CD4-positive, alpha-beta T cell treated with Interleukin-15 for 4 hours (primary cell): Measurements from ENCODE around the gene TCF4.

Source experiments
- DNase-seq: peaks from one replicate; pipeline ENCODE4 v3.0.0-alpha.2; 2020; ENCODE audit warnings: low spot score

TCF4 gene

DNA sequence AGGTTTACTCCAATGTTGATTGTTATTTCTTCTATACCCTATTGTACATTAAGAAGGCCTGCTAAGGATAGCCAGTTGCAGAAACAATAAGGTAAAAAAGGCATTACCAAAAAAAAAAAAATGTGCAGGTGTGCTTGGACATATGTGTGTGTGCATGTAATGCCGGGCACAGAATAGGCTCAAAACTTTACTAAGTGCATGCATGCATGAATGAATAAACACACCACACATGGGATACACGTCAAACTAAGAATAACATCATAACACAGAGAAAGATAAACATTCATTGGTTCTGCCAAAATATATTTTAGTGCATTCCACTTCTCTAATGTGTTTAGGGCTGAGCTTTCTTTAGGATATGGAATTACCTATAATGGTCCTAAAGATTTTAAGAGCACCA lies 298.2 kb downstream of the TCF4 start:
- DNase-seq = no peak

DNA sequence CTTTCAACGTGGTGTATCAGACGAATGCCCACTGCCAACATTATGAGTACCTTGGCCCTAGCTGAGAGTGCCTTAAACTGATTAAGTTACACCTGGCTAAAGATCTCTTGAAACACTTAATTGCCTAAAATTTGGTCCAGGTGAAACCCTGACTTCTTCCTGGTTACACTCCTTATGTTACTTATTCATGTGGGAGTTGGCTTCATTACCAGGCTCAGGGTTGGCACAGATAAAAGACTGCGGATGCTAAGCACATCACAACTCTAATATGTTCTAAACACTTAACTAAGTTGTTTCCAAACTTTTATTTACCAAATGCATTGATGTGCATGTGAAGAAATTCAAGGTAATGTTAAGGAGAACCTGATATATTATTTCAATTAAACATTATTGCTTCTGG lies 298.9 kb downstream of the TCF4 start:
- DNase-seq = no peak

DNA sequence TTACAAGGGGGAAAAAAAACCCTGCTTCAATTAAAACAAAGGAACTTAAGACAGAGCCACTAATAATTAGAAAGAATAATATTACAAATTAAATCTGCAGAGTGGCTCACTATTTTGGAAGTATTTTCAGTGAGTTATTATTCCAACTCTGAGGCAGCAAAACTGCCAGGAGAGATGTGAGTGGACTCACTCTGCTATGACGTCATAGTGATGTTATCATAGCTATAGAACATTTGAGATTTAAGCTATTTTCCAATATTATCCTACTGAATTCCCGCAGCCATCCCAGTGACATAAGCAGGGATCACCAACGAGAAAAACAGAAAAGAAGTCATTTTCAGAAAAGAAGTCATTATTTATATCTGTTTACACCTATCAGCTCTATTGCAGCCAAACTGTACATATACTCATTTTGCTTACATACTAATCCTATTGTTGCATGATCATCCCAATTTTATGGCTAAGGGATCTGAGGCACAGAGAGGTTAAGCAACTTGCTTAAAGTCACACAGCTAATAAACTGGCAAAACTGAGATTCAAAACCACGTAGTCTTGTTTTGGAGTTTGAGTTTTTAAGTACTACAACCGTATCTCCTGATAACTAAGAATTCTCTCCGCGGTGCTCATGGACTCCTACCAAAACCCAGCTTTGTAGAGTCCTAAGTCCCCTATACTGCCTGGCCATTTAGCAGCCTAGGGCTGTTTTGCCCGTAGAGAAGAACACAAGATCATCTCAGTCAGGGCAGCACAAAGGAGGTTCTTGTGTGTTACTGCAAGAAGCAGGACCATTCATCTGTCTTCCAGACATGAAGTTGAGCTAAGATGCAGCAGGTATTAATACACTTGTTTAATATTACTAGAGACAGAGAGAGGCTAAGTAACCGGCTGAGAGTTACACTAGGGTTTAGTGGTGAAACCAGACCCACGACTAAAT lies 299.8 kb downstream of the TCF4 start:
- no peak for DNase-seq

DNA sequence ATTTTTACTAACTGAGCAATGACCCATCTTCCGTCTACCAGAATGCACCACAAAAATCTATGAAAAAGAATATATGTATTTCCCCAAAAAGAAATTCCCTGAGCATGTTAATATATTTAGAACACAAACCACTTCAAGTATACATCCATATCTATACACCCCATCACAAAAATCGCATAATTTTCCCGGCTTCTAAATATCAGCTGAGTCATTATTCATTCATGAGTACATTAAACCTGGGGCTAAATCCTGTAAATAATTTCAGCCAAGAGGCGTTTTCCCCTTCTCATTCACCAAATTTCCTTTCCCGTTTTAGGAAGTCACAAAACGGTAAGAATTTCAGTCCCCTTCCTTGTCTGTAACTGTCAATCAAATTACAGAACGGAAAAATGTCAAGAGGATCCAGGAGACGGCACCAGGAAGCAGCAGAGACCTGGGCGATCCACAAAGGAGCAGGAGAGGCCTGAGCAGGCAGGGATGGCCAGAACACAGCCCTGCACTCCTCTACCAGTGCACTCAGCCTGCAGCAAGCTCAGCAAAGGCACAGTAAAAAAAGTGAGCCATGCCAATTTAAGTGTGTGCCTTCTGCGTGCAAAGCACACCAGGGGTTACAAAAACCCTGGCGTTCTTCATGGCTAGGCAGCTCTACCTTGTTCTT lies 300.7 kb downstream of the TCF4 start:
- DNase-seq = no peak

DNA sequence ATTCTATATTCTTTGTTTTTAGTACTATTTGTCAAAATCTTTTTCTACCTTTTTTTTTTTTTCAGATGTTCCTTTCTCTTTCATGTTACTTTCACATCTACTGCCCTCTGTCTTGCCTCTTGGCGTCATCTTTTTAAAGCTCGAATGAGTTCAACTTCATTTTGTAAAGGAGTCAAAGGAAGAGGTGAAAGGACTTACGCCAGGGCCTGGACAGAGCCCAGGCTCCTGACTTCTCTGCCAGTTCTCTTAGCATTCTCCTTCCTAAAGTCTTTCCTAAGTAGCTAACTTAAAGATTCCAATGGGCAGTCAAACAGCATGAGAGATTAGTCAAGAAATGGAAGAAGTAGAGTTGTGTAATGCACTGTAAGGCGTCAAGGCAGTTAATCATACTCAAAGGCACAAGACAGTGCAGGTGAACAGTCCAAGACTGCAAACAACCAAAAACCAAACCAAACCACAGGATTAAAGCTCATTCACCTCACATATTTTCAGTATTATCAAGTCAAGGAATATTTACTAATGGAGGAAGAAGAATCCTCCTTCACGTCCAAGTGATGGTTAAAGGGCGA lies 301.7 kb downstream of the TCF4 start:
- no peak for DNase-seq

DNA sequence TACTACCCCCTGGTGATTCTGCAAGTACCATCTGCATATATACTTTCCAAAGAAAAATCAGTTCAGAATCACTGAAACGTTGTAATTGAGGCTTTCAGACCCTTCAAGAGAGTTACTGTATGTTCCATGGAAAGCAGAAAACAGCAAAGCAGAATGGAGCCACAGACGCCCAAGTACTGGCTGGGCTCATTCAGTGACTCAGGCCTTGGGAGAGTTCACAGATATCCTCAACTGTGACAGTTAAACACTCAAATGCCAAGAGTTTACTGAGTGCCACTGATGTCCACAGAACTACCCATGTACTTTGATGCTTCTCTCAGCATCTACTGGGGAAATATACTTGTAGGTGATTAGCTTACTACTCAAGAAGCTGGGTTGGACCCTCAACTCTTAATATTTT lies 303.4 kb downstream of the TCF4 start:
- DNase-seq = no peak

DNA sequence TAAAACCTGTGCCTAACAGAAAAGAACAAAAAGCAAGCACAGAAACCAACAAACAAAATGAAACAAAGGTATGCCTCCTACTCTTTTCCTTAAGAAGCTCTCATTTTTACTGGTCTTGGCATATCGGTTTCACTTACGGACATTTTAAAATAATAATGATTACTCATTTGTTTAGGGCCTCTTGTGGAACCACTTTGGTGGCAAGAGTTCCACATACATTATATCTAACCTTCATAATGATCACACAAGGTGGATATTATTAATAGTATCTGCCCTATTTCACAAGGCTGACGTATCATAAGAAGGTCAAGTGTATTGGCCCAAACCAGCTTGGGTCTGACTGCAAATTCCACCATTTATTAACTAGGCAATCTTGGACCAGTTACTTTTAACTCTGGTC lies 304.7 kb downstream of the TCF4 start:
- no peak for DNase-seq

DNA sequence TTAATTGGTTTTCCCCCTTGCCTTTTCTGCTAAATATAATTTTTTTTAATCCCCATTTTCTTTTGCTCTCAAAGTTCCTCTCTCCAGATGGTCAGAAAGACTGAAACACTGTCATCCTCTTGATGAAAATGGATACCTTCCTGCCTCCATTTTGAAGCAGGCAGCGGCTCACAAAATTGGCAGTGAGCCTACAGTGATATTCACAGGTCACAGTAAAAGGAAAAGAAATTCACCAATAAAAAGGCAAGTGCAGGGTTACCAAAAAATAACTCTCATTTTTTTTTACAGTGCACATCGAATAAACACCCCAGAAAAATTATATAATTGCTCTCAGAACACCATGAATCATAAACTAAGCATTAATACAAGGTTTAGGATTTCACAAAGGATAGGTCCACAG lies 307.5 kb downstream of the TCF4 start:
- no peak for DNase-seq

DNA sequence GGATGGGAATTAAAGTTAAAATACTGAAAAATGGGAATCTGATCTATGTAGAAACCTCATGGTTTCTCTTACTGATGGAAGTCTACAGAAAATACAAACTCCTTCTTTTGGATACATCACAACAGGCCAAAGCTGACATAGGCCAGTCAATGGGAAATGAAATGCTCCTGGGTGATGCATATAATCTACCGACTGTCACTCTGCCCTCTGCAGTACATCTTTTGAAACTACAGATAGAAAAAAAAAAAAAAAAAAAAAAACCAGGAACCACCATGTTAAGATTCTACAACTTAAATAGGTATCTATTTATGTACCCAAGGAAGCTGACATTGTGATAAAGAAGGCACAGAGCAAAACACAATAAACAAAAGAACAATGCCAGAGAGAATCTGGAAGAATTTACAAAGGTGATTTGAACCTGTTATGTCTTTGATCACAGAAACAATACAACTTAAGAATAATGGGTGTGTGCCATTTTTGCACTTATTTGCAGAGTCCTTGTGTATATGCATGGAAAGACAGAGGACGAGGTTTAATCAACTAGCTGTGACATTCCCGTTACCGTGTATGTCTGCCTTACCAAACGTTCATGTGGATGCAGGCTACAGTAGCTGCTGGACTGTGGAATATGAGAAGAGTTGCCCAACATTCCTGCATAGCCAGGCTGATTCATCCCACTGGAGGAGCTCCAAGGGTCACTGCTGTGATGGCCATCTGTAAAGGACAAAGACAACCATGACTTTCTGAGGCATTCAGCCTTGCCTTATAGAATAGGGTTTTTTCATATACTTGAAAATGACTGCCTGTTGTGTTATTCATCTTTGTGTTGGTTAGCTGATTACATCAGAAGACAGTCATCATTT lies 312.7 kb downstream of the TCF4 start:
- no peak for DNase-seq

DNA sequence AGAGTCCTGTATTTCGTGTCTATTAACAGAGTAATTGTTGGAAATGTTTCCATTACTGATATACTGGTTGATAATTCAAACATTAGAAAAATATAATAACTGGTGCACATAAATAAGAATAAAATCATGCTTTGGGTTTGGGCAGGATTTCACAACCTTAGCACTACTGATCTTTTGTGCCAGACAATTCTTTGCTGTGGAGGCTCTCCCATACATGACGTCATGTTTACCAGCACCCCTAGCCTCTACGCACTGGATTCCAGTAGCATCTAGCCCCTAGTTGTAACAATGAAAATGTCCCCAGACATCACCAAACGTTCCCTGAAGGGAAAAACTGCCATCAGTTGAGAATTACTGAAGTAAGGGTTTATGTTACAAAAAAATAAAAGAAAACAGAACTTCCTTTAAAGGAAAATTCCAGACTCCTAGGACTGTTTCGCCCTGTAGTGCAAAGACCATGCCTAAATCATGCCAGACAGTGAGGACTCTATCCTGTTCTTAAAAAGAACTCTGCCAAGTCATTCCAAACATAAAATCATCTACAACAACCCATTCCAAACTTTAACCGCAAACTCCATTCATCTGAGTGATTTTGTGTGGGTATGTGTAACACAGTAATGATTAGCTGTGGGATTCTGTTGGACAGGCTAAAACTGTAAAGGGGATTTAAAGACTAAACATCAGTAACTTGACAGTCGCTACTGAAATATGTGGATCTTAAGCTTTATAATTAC lies 315.3 kb downstream of the TCF4 start:
- no peak for DNase-seq

DNA sequence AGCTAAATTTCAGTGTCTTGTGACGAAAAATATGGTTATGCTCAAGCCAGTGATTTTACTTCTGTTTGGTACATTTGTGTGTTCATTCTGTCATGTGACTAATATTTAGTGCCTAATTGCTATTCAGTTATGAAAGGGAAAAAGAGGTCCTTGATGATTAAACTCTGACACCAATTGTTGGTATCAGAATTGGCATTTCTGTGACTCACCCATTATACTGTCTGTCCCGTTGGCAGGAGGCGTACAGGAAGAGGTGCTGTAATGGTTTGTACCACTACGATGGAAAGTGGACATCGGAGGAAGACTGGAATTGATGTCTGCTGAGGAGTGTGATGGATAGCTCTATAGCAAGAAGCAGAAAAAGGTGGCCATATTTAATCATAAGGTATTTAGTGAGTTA lies 318.4 kb downstream of the TCF4 start:
- DNase-seq = no peak

DNA sequence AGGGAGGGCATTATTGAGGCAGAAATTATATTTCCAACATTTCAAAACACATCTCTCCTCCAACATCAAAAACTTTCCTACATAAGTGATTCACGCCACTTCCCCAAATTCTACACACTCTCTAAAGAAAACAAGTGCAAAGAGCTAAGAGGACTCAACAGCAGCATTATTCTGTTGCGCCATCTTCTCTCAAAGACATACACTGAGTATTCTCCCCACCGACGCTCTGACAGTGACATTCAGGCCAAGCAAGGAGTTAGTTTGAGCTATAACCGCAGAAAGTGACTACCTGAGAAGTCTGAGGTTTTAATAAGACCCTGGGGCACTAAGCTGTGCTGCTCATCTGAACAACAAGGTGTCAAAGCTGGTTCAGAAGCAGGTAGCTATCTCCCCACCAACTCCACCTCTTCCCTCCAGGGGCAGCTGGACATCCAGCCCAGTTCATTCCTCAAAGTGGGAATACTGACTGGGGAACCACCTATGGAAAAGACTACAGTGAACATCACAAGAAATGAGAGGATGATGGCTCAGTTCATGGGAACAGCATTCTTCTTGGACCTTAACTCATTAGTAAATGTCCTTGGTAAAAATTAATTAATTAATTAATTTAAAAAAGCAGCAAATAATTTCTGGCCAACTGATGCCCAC lies 319.2 kb downstream of the TCF4 start:
- no peak for DNase-seq

DNA sequence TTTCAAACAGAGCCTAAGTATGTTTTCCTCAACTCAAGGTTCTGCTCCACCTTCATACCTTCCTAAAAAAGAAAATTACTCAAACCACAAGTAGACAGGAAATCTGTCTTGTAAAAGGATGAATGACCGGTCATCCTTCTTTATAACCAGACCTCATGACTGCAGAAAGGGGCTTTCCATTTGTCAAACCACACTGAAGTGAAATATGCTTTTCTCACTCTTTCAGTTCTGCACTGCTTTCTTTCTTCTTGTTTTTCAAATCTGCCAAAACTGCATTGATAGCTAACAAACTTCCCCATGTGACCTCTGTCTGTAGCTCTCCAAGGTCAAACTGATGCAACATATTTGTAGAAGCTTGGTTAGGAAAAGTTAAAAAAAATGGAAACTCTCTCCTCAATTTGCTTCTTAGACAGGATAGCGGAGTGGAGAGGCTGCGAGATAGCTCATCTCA lies 319.8 kb downstream of the TCF4 start:
- no peak for DNase-seq

DNA sequence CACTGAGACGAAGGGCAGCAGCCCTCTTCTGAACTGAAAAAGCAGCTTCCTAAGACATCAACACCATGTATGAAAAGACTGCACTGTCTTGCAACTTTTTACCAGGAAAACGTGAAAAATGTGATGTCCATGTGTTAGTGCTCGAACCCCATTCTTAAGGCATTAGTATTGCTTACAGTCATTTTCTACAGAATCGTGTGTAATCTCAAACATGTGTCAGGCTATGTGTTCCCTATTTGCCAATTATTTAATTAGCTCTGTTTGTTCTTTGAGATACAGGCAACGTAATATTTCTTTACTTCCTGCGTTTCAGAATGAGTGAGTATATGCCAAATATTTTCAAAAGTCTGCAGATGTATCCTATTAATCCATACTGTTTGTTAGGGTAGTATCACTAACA lies 321.0 kb downstream of the TCF4 start:
- DNase-seq = no peak

DNA sequence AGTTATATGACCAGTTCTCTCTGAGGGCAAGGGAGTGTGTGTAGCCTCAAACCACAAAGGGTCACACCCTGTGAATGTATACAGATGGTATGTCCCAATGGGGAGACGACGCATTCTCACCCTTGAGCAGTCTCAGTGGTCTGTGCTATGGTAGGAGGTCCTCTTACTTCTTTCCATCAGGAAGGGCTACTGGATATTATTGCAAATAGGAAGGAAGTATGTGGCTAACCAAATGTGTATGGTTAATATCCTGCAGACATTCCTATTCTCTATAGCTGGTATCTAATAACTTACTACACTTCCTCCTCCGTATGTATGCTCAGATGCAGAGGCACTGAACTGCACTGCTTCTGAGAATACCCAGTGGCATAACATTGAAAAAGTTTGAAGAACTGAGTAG lies 322.0 kb downstream of the TCF4 start:
- no peak for DNase-seq

DNA sequence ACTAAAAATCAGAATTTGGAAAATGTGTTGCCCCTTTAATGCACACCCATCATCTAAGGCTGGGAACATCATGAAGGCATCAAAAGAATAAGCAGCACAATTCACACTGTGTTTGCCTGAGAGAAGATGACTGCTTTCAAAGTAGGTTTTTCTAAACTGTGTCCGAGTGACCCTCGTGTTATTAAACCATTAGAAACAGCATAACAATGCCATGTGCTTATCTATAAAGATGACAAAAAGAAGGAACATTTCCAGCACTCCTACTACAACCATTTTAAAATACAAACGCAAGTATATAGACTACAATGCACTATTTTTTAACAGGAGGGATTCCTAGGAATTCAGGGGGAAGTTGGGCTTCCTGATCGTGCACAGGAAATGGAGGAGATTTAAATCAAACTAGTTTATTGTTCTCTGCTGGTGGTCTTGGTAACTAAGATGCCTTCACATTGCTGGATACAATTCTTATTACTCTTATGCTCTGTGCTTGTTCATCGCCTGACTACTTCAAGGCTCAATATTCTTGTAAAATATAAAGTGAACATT lies 322.8 kb downstream of the TCF4 start:
- DNase-seq = no peak

DNA sequence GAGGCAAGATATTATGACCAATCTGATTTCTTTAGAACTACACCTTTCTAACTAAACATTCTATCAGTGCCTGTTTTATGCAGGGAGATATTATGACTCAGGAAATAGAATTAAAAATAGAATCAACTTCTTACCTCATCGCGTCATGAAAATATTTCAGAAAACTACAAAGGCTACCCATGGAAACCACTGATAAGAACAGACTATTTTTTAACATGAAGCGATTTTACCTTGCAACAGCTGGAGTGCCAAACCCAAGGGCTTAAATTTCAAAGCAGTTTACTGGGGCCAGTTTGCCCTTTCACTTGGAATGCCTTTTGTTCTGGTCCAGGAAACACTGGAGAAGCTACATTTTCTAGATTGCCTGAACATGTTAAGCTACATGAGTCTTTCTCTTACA lies 323.9 kb downstream of the TCF4 start:
- DNase-seq = no peak

DNA sequence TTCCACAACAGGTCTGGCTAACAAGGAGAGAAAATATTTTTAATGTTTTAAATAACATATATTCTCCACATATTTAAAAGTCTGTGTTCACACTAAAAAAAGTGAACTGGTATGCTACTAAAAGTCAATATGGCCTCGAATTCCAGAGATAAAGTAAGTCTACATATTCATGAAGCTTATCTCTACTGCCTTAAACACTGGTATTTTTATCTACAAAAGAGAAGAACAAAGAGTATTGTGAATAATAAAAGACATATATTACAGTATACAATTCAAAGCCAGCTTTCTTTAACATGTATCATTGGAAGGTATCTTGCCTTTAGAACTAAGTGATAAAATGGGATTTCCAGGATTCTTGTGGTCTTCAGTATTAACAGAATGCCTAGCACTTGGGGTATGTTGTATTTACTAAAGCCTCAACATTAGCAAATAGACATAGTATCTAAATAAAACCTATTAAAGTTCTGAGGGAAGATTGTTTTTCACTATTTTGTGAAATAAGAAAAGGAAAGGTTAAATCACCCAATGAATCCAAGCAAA lies 325.9 kb downstream of the TCF4 start:
- DNase-seq = no peak

DNA sequence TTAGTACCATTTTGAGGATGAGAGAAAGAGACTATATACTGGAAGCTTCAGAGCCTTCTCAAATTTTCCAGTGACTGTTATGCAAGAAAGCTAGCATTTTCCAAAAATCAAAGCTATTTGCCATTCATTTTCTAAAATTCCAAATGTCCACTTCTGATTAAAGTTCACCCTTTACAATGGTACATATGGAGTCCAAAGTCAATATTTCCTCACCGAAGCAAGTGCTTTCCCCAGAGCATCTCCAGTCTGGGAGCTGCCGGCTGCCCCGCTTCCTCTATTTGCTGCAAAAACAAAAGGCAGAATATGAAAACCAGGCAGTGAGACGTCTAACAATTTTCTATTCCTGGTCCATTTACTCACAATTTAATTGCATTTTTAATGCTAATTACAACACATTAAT lies 326.7 kb downstream of the TCF4 start:
- no peak for DNase-seq

DNA sequence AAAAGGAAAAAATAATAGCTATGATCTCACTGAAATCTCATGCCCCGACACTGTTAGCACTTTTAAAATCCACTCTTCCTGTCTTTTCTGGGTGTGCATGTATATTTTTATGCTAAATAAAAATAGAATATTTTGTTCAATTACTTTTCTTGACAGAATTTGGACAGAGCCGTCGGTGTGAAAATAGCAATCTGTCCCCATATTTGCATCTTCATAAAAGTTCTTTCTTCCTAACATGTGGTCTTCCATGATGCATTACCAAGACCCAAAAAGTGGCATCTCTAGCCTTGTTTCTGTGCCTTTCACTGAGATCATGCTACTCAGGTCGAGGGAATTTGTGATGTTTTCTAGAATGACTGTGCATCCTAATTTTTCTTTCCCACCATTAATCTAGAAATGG lies 329.9 kb downstream of the TCF4 start:
- DNase-seq = no peak

DNA sequence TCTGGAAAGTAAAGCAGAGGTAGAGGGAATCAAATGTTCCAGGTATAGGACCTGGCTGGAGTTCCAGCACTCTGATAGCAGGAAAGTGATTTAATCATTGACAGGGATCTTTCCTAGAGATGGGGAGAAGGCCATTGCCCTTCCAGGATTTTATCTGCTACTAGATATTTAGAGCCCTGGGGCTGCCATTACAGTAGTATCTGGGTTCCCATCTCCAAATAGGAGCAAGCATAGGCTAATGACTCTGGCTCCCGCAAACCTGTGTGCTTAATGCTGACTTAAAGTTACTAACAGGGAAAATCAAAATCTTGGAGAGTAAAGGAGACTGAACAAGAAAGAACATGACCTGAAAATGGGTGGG lies 331.1 kb downstream of the TCF4 start:
- DNase-seq = no peak
